Activated naive CD4-positive, alpha-beta T cell treated with Interleukin-2 at 50 U/mL for 16 hours (primary cell): ENCODE measurements around the gene PCDHGC3.
"Not testable (repeated sequence)": the region's sequence is repeated elsewhere in the genome, so short reads cannot be mapped to it uniquely, and the experiment has no call there.

Experiments
- DNase-seq: peaks from one replicate; pipeline ENCODE4 v3.0.0-alpha.2; 2020

Gene PCDHGC3

DNA sequence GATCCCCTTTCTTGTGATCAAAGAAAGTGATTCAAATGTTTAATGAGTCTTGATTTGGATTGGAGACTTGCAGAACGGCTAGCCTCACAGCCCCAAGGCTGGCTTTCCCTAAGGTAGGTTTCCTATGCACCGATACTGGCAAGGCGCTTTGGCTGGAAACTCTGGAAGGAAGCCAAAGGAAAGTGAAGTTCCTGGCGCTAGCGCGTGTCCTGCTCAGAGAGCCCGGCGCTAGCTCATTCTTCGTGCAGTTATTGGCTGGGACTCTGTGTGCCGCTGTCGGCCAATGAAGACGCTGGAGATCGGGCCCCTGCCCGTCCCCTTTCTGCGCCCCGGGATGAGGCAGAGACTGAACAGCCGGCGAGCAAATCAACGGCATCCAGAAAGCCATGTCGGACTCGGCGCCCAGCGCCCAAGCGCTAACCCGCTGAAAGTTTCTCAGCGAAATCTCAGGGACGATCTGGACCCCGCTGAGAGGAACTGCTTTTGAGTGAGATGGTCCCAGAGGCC is at the start of gene PCDHGC3:
Gene PCDHGC3 (plus strand): TSS at position 342 of the 507 bp plus-strand sequence. CDS start 151 bp downstream, at position 493.
- DNase-seq: peak; percentile 41

DNA sequence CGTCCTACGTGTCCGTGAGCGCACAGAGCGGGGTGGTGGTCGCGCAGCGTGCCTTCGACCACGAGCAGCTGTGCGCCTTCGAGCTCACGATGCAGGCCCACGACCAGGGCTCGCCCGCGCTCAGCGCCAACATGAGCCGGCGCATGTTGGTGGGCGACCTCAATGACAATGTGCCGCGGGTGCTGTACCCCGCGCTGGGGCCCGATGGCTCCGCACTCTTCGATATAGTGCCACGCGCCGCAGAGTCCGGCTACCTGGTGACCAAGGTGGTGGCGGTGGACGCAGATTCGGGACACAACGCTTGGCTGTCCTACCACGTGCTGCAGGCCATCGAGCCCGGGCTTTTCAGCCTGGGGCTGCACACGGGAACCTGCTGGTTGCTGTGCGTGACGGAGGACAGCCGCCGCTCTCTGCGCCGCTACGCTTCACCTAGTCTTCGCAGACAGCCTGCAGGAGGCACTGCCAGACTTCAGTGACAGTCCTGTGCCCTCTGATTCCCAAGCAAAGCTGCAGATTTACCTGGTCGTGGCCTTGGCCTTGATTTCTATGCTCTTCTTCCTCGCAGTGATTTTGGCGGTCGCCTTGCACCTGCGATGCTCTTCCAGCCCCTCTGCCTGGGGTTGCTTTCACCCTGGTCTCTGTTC is 47.9 kb upstream of the PCDHGC3 start:
- DNase-seq: no peak

DNA sequence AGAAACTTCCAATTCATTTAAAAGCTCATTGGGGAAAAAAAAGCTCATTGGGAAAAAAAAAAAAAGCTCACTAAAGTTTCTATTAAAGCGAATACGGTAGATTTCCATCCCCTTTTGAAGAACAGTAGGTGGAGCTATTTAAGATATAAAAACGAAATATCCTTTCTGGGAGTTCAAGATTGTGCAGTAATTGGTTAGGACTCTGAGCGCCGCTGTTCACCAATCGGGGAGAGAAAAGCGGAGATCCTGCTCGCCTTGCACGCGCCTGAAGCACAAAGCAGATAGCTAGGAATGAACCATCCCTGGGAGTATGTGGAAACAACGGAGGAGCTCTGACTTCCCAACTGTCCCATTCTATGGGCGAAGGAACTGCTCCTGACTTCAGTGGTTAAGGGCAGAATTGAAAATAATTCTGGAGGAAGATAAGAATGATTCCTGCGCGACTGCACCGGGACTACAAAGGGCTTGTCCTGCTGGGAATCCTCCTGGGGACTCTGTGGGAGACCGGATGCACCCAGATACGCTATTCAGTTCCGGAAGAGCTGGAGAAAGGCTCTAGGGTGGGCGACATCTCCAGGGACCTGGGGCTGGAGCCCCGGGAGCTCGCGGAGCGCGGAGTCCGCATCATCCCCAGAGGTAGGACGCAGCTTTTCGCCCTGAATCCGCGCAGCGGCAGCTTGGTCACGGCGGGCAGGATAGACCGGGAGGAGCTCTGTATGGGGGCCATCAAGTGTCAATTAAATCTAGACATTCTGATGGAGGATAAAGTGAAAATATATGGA is 45.2 kb upstream of the PCDHGC3 start, which contains the start of gene PCDHGA12:
Gene PCDHGA12 (plus strand): TSS at position 176 of the 782 bp plus-strand sequence. CDS start 253 bp downstream, at position 429.
- DNase-seq: no peak

DNA sequence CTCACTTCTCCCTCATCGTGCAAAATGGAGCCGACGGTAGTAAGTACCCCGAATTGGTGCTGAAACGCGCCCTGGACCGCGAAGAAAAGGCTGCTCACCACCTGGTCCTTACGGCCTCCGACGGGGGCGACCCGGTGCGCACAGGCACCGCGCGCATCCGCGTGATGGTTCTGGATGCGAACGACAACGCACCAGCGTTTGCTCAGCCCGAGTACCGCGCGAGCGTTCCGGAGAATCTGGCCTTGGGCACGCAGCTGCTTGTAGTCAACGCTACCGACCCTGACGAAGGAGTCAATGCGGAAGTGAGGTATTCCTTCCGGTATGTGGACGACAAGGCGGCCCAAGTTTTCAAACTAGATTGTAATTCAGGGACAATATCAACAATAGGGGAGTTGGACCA is 44.5 kb upstream of the PCDHGC3 start:
- DNase-seq: no peak

DNA sequence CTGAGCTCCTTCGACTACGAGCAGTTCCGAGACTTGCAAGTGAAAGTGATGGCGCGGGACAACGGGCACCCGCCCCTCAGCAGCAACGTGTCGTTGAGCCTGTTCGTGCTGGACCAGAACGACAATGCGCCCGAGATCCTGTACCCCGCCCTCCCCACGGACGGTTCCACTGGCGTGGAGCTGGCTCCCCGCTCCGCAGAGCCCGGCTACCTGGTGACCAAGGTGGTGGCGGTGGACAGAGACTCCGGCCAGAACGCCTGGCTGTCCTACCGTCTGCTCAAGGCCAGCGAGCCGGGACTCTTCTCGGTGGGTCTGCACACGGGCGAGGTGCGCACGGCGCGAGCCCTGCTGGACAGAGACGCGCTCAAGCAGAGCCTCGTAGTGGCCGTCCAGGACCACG is 43.5 kb upstream of the PCDHGC3 start:
- DNase-seq: not testable (repeated sequence)

DNA sequence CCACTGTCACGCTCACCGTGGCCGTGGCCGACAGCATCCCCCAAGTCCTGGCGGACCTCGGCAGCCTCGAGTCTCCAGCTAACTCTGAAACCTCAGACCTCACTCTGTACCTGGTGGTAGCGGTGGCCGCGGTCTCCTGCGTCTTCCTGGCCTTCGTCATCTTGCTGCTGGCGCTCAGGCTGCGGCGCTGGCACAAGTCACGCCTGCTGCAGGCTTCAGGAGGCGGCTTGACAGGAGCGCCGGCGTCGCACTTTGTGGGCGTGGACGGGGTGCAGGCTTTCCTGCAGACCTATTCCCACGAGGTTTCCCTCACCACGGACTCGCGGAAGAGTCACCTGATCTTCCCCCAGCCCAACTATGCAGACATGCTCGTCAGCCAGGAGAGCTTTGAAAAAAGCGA is 43.0 kb upstream of the PCDHGC3 start:
- DNase-seq: not testable (repeated sequence)

DNA sequence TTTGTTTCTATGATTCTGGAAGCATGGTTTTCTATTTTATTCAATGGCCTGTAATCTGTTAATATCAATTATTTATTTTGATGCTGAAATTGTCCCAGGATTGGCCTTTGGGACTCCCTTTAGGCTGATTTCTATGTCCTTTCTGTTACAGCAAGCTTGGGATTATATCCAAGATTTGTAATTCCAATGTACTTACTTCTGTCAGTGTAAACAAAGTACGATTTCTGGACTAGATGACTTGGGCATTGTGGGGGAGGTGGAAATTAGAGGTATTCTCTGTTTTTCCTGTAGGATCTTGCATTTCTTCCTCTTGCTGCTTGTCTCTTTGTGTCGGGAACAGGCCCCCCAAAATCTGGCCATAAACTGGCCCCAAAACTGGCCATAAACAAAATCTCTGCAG is 41.8 kb upstream of the PCDHGC3 start:
- DNase-seq: no peak

DNA sequence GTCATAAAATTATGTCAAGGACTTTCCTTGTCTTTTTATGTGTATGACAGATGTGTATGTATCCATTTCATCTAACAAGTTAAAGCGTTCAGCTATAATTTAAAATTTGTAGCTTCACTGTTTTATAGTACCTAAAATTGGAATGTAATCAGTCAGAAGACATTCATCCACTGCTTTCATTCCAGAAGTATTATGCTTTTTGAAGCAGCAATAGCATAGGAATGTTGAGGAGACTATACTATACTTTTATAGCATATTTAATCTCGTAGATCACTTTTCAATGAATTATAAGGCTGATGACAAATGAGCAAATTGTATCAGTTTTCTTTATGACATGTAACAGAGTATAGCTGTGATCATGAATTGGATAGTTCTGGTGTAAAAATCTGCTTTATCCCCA is 38.5 kb upstream of the PCDHGC3 start:
- no peak for DNase-seq

DNA sequence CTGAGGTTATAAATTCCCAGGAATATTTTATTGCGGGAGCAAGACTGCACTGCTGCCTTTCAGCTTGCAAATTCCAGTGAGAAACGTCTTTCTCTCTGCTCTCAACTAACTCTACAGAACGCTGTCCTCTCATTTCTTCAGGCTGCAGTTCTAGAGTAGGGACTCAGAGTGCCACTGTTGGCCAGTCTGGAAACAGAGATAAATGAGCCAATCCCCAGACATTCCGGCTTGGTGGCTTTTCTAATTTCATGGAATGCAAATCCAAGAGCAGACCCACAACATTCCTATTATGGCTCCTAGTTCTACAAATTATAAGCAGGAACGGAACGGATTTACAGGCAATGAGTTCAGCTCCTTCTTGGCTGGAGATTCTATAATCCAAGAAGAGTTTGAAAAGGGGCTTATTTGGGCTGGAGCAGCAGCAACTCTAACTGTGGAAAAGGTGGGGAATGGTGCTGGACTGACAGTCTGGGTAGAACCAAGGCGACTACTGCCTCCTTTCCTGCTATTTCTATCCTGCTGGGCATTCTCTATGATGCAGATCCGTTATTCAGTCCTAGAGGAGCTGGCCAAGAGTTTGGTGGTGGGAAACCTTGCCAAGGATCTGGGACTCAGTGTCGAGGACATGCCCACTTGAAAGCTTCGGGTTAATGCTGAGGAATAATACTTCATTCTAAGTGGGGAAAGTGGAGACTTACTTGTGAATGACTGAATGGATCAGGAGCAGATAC is 36.2 kb upstream of the PCDHGC3 start:
- DNase-seq: no peak

DNA sequence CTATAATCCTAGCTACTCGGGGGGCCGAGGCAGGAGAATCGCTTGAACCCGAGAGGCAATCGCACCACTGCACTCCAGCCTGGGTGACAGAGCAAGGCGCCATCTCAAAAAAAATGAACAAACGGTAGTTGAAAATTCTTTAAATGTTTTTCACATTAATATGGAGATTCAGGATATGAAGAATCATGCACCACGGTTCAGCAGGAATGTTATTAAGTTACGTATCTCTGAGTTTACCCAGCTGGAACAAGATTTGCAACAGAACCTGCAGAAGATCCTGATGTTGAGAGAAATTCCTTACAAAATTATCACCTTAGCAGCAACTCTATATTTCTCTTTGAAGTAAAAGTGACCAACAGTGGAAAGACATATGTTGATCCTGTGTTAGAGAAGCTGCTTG is 35.4 kb upstream of the PCDHGC3 start:
- DNase-seq: no peak

DNA sequence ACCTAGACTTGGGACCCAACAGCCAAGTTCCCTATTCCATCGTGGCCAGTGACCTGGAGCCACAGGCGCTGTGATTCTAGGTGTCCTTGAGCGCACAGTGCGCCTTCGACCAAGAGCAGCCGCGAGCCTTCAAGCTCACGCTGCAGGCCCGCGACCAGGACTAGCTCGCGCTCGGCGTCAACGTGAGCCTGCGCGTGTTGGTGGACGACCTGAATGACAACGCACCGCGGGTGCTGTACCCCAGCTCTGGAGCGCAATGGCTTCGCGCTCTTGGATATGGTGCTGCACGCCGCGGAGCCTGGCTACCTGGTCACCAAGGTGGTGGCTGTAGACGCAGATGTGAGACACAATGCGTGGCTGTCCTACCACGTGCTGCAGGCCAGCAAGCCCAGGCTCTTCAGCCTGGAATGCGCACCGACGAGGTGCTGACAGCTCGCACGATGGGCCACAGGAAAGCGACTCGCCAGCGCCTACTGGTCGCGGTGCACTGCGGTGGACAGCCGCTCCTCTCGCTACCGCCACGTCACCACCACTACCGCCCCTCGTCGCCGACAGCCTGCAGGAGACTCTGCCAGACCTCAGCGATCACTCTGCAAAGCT is 34.1 kb upstream of the PCDHGC3 start:
- no peak for DNase-seq

DNA sequence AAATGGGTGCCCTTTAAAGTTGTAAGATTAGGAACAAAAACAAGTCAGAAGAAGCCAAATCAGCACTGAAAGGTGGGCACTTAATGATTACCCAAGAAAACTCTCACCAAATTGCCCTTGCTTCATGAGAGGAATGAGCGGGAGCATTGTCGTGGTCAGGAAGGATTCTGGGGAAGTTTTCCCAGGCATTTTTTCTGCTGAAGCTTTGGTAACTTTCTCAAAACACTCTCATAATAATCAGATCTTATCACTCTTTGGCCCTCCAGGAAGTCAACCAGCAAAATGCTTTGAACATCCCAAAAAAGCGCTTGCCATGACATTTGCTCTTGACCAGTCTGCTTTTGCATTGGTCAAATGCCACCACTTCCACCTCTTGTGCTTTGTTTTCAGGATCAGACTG is 10.4 kb upstream of the PCDHGC3 start:
- no peak for DNase-seq

DNA sequence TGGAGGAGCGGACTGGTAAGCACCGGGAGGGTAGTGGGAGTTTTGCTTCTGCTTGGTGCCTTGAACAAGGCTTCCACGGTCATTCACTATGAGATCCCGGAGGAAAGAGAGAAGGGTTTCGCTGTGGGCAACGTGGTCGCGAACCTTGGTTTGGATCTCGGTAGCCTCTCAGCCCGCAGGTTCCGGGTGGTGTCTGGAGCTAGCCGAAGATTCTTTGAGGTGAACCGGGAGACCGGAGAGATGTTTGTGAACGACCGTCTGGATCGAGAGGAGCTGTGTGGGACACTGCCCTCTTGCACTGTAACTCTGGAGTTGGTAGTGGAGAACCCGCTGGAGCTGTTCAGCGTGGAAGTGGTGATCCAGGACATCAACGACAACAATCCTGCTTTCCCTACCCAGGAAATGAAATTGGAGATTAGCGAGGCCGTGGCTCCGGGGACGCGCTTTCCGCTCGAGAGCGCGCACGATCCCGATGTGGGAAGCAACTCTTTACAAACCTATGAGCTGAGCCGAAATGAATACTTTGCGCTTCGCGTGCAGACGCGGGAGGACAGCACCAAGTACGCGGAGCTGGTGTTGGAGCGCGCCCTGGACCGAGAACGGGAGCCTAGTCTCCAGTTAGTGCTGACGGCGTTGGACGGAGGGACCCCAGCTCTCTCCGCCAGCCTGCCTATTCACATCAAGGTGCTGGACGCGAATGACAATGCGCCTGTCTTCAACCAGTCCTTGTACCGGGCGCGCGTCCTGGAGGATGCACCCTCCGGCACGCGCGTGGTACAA is 556 bp downstream of the PCDHGC3 start:
- no peak for DNase-seq

DNA sequence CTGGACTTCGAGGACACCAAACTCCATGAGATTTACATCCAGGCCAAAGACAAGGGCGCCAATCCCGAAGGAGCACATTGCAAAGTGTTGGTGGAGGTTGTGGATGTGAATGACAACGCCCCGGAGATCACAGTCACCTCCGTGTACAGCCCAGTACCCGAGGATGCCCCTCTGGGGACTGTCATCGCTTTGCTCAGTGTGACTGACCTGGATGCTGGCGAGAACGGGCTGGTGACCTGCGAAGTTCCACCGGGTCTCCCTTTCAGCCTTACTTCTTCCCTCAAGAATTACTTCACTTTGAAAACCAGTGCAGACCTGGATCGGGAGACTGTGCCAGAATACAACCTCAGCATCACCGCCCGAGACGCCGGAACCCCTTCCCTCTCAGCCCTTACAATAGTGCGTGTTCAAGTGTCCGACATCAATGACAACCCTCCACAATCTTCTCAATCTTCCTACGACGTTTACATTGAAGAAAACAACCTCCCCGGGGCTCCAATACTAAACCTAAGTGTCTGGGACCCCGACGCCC is 1.3 kb downstream of the PCDHGC3 start:
- no peak for DNase-seq

DNA sequence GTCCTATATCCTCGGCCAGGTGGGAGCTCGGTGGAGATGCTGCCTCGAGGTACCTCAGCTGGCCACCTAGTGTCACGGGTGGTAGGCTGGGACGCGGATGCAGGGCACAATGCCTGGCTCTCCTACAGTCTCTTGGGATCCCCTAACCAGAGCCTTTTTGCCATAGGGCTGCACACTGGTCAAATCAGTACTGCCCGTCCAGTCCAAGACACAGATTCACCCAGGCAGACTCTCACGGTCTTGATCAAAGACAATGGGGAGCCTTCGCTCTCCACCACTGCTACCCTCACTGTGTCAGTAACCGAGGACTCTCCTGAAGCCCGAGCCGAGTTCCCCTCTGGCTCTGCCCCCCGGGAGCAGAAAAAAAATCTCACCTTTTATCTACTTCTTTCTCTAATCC is 2.0 kb downstream of the PCDHGC3 start:
- no peak for DNase-seq

DNA sequence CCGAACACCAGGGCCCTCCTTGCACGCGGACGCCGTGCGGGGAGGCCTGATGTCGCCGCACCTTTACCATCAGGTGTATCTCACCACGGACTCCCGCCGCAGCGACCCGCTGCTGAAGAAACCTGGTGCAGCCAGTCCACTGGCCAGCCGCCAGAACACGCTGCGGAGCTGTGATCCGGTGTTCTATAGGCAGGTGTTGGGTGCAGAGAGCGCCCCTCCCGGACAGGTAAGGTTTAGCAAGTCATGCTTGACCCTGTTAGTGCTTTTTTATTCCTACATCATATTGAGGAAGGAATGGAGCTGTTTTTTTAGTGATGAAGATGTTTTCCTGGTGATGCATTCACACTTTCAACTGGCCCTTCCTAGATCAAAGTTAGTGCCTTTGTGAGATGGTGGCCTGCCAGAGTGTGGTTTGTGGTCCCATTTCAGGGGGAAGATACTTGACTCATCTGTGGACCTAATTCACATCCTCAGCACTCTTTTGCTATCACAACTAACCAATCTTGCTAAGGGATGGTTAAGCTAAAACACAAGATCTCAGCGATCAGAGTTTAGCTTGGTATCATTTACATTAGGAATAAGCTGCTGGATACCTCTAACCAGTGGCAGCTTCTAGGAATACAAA is 2.7 kb downstream of the PCDHGC3 start:
- DNase-seq: no peak

DNA sequence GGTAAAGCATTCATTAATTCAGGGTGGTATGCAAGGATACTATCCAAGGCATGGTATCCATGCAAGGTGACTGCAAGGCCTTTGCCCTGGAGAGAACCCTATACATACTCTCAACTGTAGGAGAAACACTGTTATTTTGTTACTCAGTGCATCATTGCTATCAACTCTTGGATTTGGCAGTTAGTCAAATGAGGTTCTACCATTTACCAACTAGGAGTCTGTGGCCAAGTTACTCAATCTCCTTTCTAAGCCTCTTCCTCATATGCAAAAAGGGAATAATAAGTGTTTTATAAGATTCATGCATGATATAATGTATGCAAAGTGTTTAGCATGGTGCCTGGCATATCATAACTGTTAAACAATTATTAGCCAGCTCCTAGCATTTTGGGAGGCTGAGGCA is 4.0 kb downstream of the PCDHGC3 start:
- no peak for DNase-seq

DNA sequence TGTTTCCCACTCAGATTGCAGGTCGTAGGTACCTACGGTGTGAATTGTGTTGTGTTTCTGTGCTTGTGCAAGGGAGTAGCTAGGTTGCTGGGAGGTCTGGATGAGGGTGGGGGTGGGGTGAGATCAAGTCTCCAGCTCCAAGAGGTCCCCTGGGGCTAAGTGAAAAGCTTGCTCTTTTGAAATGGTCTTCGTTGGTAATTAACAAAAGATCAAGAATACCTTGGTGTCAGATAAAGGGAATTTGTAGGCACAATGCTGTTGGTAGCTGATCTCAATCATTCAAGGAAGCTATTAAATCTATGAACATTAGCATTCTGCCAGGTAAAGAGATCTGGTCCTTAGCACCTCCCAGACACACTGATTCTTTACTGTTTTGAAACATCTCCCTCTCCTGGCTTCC is 8.1 kb downstream of the PCDHGC3 start:
- DNase-seq: no peak

DNA sequence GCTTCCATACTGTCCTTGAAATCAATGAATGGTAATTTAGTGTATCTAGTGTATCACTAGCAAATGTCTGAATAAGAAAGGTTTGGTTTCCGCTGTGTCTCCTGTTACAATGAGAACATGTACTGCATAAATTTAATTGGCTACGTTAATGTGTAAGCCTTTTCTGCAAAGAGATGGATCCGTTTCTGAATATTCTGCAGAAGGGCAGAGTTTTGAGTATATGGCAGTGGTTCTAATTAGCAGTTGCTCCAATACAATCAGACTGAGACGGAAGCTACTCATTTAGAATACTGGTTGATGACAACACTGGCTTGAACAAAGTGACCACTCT is 8.5 kb downstream of the PCDHGC3 start:
- no peak for DNase-seq

DNA sequence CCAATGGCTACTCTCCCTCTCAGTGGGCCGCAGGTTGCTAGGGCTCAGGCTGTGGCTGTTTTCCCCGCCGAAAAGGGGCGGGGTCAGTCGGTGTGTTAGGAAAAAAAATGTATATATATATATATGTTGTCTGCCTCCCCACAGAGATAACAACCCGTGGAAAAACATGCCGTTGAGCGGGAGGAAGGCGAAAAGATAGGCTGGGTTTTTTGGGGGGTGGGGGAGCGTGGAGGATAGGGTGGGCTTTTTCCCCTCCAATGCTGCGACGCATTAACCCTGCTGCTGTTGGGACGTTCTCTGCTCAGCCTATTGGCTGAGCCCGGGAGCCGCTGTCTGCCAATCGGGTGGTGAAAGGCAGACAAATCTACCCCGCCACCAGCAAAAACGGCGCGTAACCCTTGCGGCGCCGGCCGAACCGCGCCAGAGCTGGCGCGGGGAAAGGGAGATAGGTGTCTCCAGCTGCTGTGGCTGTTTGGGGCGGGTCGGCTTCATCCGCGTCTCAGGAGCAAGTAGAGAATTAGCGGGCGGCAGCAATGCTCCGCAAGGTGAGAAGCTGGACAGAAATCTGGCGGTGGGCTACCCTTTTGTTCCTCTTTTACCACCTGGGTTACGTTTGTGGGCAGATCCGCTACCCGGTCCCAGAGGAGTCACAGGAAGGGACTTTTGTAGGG is 9.0 kb downstream of the PCDHGC3 start, which contains the start of gene PCDHGC4:
Gene PCDHGC4 (plus strand): TSS at position 390 of the 671 bp plus-strand sequence. CDS start 144 bp downstream, at position 534.
- no peak for DNase-seq
